ENCODE results near the gene GPANK1. TPM values are rescaled to one million over a fixed set of nuclear protein-coding genes. Genes with fewer than 3 reads are reported as not detected.

The GPANK1 gene
- total and polyA plus RNA-seq, 2 of the 13 experiments (the other 11 are each of a cell fraction or from before 2014, with no cell fraction given), result 15.4 to 22.8 TPM

- TF ChIP-seq FLYWCH1 (CRISPR knock-in tag; IDR thresholded peaks at IDR 0.05), result no peak
- no peak for TF ChIP-seq PHF20 (CRISPR knock-in tag; IDR thresholded peaks at IDR 0.05)
Measured at GRCh38 chr6:31669676-31670075, 4.9 kb upstream of the GPANK1 start, which contains the start of gene LY6G5B (continued).

- POLR2A ChIA-PET, result interaction anchor here (1.0 to 7.0 kb wide), 9 partner anchors 13 to 279 kb away, joined by 3 to 438 read pairs (median 6); partner anchors contain the start of genes ABHD16A, APOM, BAG6 and CFB
- 0 out of 2 replicates have a peak, but pooled peaks have one; percentile 9 for TF ChIP-seq HBP1 (CRISPR knock-in tag; IDR thresholded peaks at IDR 0.05; ENCODE audit: low read depth)
- TF ChIP-seq ZNF572 (CRISPR knock-in tag; IDR thresholded peaks at IDR 0.05), result 0 out of 2 replicates have a peak, but pooled peaks have one; percentile 17
- 0 out of 2 replicates have a peak, but pooled peaks have one; percentile 83 for TF ChIP-seq ZNF225 (CRISPR knock-in tag; IDR thresholded peaks at IDR 0.05)
- peak; percentile 10; the same call in 1 of the 2 replicates for TF ChIP-seq ZHX1 (CRISPR knock-in tag; IDR thresholded peaks at IDR 0.05; ENCODE audit: low read depth)
- TF ChIP-seq ZSCAN30 (CRISPR knock-in tag; IDR thresholded peaks at IDR 0.05), result peak; percentile 69; the same call in 1 of the 2 replicates
- peak; percentile 19; the same call in 1 of the 2 replicates for TF ChIP-seq ZNF709 (CRISPR knock-in tag; IDR thresholded peaks at IDR 0.05)
- TF ChIP-seq GMEB1 (CRISPR knock-in tag; IDR thresholded peaks at IDR 0.05; ENCODE audit: borderline replicate concordance), result no peak
- TF ChIP-seq ZNF550 (CRISPR knock-in tag; IDR thresholded peaks at IDR 0.05; ENCODE audit: borderline replicate concordance), result 0 out of 2 replicates have a peak, but pooled peaks have one; percentile 86
- TF ChIP-seq DMTF1 (CRISPR knock-in tag; IDR thresholded peaks at IDR 0.05), result peak; percentile 1; the same call in 1 of the 2 replicates
- TF ChIP-seq SNAI1 (CRISPR knock-in tag; IDR thresholded peaks at IDR 0.05; ENCODE audit: borderline replicate concordance), result 0 out of 2 replicates have a peak, but pooled peaks have one; percentile 6
Measured at GRCh38 chr6:31666337-31666965, 1.7 kb upstream of the GPANK1 start.

More at GRCh38 chr6:31666337-31666965, 1.7 kb upstream of the GPANK1 start:
- CTCF ChIA-PET (ENCODE audit: low intra/inter-chr PET ratio, low total read pairs), result no interaction called here
- H3K4me2 ChIP-seq (ENCODE audit: low read depth, low read length), result peak overlapping the region; percentile 93
- H2AFZ ChIP-seq (ENCODE audit: low read length), result no peak overlapping the region
- peak overlapping the region; percentile 99 for H3K27ac ChIP-seq (ENCODE audit: extremely low read length, insufficient read depth, low read length)
- peaks cover 29 to 55% of the 10 kb centered on the region in 2 experiments for H3K36me3 ChIP-seq (replicated peaks in 1 of 2; ENCODE audit: control insufficient read depth in 1 of 2, insufficient read depth in 2 of 2, low read length in 2 of 2)
- H4K20me1 ChIP-seq (ENCODE audit: insufficient read depth, low read length), result no peaks in the 10 kb centered on the region
- no TSS peak for BruUV-seq (replicated peaks)
- 1% methylated on average over 15 of the region's 15 CpGs for WGBS (ENCODE audit: low lambda C conversion rate)
- ATAC-seq (no peak), FAIRE-seq (no peak), DNase-seq (ENCODE audit: low spot score) (no peak)
- no peaks in the 10 kb centered on the region; a peak in 1 of 5 replicates for H3K27me3 ChIP-seq (ENCODE audit: control insufficient read depth in 1 of 2, insufficient read depth in 2 of 2, low read length in 2 of 2)
- H3K9ac ChIP-seq (ENCODE audit: insufficient read depth, low read depth, low read length), result peak overlapping the region; percentile 96
- H3K4me3 ChIP-seq (replicated peaks in 1 of 3; ENCODE audit: insufficient read depth in 1 of 3, low read depth in 2 of 3, low read length in 3 of 3), result peak overlapping the region; percentile 93 to 98 (median 94)
- H3K79me2 ChIP-seq (ENCODE audit: insufficient read depth, low read length), result peaks cover 58% of the 10 kb centered on the region
- no peaks in the 10 kb centered on the region for H3K9me3 ChIP-seq (ENCODE audit: low read length)
- intact Hi-C loops (cut with micrococcal nuclease; ENCODE audit: unreplicated experiment), result loop anchor here (5.0 kb wide), 2 partner anchors 44 to 166 kb away; partner anchors contain the start of gene PRRC2A
- peaks cover 64% of the 10 kb centered on the region for H3K4me1 ChIP-seq (ENCODE audit: insufficient read depth, low read length)
- in situ Hi-C loops (cut with HindIII; ENCODE audit: extremely low pct_ligation_motif_present, low pct_unique_long_range_greater_than_20kb), result no loop called here

Data from HepG2 (cell line).